ENCODE data around the gene KLHL35.
"Not testable (repeated sequence)": the region's sequence is repeated elsewhere in the genome, so short reads cannot be mapped to it uniquely, and the experiment has no call there.

KLHL35 gene

DNA sequence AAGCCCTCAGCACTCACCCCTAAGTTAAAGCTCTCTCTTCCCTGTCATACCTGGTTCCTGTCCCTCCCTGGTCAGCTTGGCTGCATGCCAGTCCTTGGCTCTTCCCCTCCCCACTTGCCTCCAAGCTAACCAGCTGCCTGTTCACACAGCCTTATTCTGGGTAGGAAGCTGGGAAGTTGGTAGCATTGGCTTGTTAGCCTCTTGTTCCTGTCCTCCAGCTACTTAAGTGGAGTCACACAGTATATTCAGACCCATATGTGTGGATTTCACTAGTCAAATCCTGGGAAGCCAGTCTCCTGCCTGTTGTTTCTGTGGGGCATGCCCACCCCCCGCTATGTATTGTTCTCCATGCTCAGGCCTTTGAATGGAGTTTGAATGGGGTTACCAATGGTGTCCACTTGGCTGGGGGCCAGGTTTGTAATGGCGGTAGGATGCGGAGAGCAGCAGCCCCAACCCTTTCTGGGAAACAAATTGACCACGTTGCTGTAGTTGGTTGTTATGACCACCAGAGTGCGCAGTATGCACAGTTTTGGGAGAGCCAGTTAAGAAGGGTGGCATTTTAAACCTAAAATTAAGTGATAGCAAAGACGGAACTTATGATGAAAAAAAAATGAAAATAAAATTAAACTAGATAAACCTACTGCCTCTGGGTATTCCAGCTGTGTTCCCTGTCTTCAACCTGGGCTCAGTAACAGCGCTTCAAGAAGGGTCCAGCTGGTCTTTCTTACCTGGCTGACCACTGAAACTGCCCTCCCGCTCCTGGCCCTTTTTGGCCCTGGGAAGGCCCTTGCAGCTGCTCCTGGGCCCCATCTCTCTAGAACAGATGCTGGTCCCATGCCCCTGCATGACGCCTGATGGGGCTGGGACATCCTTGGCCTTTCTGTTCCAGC, 44.4 kb downstream of the KLHL35 start:
- peak; percentile 91 for FAIRE-seq

DNA sequence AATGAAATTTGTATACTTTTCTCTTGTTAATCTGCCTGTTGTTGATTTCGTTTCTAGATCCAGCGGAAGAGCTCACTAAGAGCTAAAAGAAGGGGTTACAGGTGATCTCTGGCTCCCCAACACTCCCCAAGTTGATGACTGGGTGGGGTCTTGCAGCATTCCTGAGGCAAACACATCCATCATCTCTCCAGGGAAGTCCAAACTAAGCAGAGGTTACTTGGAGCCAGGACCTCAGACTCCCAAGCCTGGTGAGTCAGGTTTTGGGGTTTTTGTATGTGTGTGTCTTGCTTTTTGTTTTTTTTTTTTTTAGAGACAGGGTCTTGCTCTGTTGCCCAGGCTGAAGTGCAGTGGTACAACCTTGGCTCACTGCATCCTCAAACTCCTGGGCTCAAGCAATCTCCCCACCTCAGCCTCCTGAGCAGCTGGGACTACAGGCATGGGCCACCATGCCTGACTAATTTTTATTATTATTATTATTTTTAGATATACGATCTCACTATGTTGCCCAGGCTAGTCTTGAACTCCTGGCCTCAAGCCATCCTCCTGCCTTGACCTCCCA, 45.2 kb downstream of the KLHL35 start:
- FAIRE-seq: no peak

DNA sequence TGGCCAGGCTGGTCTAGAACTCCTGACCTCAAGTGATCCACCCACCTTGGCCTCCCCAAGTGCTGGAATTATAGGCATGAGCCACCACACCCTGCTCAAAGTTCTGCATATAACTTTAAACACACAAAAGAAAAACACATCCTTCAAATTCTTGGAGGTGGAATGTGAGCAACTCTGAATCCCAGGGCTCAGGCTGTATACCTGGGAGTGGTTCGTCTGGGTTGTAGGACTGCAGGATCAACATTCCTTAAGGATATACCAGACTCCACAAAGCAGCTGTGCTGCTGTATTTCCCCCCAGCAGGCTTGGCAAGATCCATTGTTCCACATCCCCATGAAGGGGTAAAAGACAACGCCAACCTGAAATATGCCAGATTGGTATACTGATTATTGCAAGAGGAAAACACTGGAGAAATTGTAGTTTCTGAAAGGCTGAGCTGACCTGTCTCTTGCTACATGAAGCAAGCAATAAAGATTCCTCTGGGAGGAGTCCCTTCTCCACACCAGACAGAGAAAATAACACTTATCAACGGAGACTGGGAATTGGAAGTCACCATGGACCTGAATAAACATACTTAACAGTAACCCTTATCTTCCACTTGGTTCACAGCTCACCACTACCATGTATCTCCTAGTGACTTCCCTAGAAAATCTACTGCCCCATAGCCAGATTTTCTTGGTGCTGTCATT, 45.9 kb downstream of the KLHL35 start:
- no peak for FAIRE-seq

DNA sequence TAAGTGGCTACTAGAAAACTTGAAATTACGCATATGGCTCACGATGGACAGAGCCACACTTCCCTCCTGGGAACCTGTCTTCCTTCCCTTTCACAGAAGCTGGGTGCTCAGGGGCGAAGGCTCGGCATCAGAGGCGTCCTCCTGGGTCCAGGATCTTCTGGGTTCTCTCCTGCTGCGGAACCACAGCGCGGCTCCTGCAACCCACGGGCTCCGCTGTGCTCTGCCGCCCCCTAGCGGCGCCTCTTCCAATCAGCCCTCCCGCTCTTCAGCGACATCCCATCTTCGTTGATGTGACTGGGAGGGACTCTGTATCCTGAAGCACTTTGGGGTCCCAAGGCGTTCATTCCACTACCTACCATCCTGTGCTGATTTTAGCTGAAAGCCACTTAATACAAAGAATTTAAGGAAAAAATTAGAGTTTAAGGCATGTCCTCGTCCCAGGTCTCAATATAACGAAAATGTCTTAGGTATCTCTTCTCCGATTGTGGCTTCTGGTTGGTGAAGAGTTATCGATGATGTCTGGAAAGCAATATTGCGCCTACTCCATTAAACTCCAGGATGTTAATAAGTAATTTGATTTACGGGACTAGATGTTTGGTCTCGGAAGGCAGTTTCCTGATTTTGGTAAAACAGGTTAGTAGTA, 48.4 kb downstream of the KLHL35 start:
- FAIRE-seq: no peak

DNA sequence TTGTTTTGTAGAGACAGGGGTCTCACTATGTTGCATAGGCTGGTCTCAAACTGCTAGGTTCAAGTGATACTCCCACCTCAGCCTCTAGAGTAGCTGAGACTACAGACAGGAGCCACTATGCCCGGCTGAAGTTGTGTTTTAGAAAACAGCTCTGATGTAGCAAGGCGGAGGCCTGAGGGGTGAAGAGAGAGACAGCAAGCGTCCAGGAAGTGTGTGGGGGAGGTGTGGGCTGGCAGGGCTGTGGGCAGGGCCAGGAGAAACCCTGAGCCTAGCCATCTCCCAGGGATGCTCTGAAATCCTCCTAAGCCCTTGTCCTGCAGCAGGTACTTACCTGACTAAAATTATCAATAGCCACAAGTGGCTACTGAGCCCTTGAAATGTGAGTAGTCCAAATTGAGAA, 49.8 kb downstream of the KLHL35 start:
- no peak for FAIRE-seq

DNA sequence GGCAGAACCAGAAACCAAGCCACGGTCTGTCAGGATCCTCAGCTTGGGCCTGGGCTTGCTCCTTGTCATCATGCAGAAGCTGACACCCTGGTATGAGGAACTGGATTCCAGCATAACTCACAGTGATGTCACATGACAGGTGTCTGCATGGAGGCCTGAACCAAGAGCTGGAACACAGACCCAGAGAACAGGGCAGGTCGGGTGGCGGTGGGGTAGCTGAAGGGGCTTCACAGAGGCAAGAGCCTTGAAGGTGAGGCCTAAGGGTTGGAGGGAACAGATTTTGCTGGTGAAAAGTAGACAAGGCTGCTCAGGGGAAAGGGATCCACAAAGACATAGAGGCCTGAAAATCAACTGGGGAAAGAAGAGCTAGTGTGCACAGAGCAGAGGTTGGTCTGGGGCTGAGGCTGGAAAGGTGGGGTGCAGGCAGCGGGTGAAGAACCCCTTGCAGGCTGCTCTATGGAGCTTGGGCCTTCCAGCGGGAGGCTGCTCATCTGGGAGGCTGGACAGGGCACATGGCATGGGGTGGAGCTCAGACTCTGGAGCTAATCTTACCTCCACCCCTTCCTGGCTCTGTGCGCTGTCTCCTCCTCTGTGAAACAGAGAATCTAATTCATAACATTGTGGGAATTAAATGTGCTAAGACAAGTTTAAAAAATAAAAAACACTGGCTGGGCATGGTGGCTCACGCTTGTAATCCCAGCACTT, 52.1 kb downstream of the KLHL35 start:
- no peak for FAIRE-seq

DNA sequence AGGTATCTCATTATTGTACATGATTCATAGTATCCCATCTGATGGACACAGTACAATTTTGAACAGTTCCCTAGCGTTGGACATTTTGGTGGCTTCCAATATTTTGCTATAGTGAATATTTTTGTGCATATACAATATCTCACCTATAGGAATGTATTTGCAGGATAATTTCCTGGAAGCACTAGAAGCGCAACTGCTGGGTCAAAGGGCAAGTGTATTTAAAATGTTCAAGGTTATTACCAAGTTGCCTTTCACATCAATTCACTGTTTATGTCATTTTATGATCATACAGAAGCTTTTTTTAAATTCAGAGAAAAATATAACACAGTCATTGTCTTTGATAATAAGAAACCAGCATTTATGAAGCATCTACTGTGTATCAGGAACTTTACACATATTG, 52.8 kb downstream of the KLHL35 start:
- no peak for FAIRE-seq

DNA sequence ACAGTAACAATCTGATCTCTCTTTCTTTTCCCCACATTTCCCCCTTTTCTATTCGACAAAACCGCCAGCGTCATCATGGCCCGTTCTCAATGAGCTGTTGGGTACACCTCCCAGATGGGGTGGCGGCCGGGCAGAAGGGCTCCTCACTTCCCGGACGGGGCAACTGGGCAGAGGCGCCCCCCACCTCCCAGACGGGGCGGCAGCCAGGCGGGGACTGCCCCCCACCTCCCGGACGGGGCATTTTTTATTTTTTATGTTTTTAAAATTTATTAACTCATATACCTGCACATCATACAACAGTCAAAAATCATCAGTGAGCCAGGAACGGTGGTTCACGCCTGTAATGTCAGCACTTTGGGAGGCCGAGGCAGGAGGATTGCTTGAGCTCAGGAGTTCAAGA, 54.2 kb downstream of the KLHL35 start:
- not testable (repeated sequence) for FAIRE-seq

DNA sequence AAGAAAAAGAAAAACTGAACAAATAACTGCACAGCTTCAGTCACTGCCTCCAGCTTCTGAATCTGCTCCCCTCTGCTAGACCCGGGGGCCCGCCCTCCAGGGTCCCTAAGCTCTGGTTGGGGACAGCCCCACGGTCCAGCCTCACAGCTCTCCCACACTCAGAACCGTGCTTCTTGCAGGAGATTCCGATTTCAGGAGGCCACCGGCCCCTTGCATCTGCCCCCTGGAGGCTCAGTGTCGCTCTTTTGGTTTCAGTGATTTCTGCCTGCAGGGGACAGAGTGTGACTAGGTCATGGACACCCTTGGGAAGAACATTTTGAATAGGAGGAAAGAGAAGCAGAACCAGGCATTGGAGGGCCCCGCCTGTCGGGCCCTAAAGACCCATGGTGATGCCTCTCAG, 56.8 kb downstream of the KLHL35 start:
- no peak for FAIRE-seq

DNA sequence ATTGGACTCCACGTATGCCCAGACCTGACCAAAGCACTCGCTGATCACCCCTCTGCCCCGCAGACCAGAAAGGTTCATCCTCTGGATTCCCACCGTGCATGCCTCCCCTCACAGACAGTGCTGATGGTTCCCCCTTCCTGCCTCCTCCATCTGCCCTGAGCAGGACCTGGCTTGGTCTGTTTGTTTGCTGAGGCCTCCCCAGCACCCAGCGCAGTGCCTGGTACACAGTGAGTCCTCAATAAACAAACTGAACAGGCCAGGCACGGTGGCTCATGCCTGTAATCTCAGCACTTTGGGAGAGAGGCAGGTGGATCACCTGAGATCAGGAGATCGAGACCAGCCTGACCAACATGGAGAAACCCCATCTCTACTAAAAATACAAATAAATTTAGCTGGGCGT, 57.4 kb downstream of the KLHL35 start:
- no peak for FAIRE-seq

DNA sequence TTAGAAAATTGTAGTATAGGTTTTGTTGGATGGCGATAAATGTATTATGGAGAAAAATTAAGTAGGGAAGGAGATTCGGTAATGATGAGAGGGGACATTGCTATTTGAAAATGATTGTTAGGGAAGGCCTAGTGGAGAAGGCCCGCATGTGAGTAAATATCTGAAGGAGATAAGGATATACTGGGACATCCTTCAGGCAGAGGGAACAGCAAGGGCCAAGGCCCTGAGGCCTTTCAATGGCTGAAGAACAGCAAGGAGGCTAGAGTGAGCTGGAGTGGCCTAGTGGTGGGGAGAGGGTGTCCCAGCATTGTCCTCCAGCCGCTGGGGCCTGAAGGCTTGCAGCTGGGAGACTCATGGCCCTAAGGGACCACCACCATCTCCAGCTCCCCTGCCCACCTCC, 58.4 kb downstream of the KLHL35 start:
- FAIRE-seq: no peak

DNA sequence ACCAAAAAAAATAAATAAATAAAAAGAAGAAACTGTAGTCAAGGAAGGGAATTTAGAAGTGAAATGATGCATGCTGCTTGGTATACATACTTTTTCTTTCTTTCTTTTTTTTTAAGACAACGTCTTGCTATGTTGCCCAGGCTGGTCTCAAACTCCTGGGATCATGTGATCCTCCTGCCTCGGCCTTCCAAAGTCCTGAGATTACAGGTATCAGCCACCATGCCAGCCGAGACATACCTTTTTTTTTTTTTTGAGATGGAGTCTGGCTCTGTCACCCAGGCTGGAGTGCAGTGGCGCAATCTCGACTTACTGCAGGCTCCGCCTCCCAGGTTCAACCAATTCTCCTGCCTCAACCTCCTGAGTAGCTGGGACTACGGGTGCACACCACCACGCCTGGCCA, 59.8 kb downstream of the KLHL35 start:
- FAIRE-seq: no peak
